Measurements from ENCODE around the gene SOX6. TPM values are rescaled to one million over a fixed set of nuclear protein-coding genes. Genes with fewer than 3 reads are reported as not detected.

SOX6 gene
- total RNA-seq, 1 donor from 2014 or later, result 24.9 TPM

- H3K9me3 Mint-ChIP-seq, result no peaks in the 10 kb centered on the region
- peaks cover 8% of the 10 kb centered on the region for H3K27me3 Mint-ChIP-seq
- H3K4me1 Mint-ChIP-seq (ENCODE audit: unreplicated experiment), result peaks cover 17% of the 10 kb centered on the region
- no peak overlapping the region for H3K4me3 Mint-ChIP-seq
- no peak for TF ChIP-seq CTCF (conservative IDR thresholded peaks at IDR 0.05)
- no peaks in the 10 kb centered on the region for H3K36me3 Mint-ChIP-seq
- DNase-seq (ENCODE audit: extremely low spot score, unreplicated experiment), result no peak
- H3K27ac Mint-ChIP-seq, result no peak overlapping the region
Measured at GRCh38 chr11:16289541-16289940, 66.8 kb downstream of the SOX6 start.

GRCh38 chr11:16287630-16288280, 68.6 kb downstream of the SOX6 start:
- no peak for DNase-seq (ENCODE audit: extremely low spot score, unreplicated experiment)
- peaks cover 5% of the 10 kb centered on the region for H3K4me1 Mint-ChIP-seq (ENCODE audit: unreplicated experiment)
- no peak for TF ChIP-seq CTCF (conservative IDR thresholded peaks at IDR 0.05)
- no peaks in the 10 kb centered on the region for H3K36me3 Mint-ChIP-seq
- no peaks in the 10 kb centered on the region for H3K9me3 Mint-ChIP-seq
- no peak overlapping the region for H3K27ac Mint-ChIP-seq
- no peak overlapping the region for H3K4me3 Mint-ChIP-seq
- H3K27me3 Mint-ChIP-seq, result peaks cover 6% of the 10 kb centered on the region

- H3K36me3 Mint-ChIP-seq, result no peaks in the 10 kb centered on the region
- no peaks in the 10 kb centered on the region for H3K9me3 Mint-ChIP-seq
- peaks cover 6% of the 10 kb centered on the region for H3K27me3 Mint-ChIP-seq
- no peaks in the 10 kb centered on the region for H3K4me1 Mint-ChIP-seq (ENCODE audit: unreplicated experiment)
- no peak for TF ChIP-seq CTCF (conservative IDR thresholded peaks at IDR 0.05)
- H3K4me3 Mint-ChIP-seq, result no peak overlapping the region
- no peak for DNase-seq (ENCODE audit: extremely low spot score, unreplicated experiment)
- H3K27ac Mint-ChIP-seq, result no peak overlapping the region
Measured at GRCh38 chr11:16286095-16286494, 70.3 kb downstream of the SOX6 start.

- H3K4me3 Mint-ChIP-seq, result no peak overlapping the region
- H3K9me3 Mint-ChIP-seq, result no peaks in the 10 kb centered on the region
- no peaks in the 10 kb centered on the region for H3K4me1 Mint-ChIP-seq (ENCODE audit: unreplicated experiment)
- no peak for DNase-seq (ENCODE audit: extremely low spot score, unreplicated experiment)
- peak overlapping the region; percentile 36 for H3K27ac Mint-ChIP-seq
- H3K27me3 Mint-ChIP-seq, result peaks cover 7% of the 10 kb centered on the region
- peaks cover 3% of the 10 kb centered on the region for H3K36me3 Mint-ChIP-seq
- no peak for TF ChIP-seq CTCF (conservative IDR thresholded peaks at IDR 0.05)
Measured at GRCh38 chr11:16280256-16280682, 76.1 kb downstream of the SOX6 start.

- Mint-ChIP-seq H3K4me1 (ENCODE audit: unreplicated experiment) (no peaks in the 10 kb centered on the region), H3K27me3 (peaks cover 4% of the 10 kb centered on the region), H3K36me3 (peaks cover 3% of the 10 kb centered on the region), H3K9me3 (no peaks in the 10 kb centered on the region), H3K27ac (no peak overlapping the region), H3K4me3 (no peak overlapping the region)
- DNase-seq (ENCODE audit: extremely low spot score, unreplicated experiment), result no peak
- TF ChIP-seq CTCF (conservative IDR thresholded peaks at IDR 0.05), result no peak
Measured at GRCh38 chr11:16279524-16279923, 76.8 kb downstream of the SOX6 start.

Data from type B pancreatic cell (in vitro differentiated cells).